HG02588 (cell line): Measurements from ENCODE around the gene RAB25.
"Not testable (repeated sequence)": the region's sequence is repeated elsewhere in the genome, so short reads cannot be mapped to it uniquely, and the experiment has no call there.

Experiments
- ATAC-seq: cut with Tn5 transposase; IDR thresholded peaks from one replicate; pipeline ENCODE4 v1.9.1; 2021; ENCODE audit warnings: mild to moderate bottlenecking, moderate library complexity; ENCODE audit not compliant: unreplicated experiment

The RAB25 gene

DNA sequence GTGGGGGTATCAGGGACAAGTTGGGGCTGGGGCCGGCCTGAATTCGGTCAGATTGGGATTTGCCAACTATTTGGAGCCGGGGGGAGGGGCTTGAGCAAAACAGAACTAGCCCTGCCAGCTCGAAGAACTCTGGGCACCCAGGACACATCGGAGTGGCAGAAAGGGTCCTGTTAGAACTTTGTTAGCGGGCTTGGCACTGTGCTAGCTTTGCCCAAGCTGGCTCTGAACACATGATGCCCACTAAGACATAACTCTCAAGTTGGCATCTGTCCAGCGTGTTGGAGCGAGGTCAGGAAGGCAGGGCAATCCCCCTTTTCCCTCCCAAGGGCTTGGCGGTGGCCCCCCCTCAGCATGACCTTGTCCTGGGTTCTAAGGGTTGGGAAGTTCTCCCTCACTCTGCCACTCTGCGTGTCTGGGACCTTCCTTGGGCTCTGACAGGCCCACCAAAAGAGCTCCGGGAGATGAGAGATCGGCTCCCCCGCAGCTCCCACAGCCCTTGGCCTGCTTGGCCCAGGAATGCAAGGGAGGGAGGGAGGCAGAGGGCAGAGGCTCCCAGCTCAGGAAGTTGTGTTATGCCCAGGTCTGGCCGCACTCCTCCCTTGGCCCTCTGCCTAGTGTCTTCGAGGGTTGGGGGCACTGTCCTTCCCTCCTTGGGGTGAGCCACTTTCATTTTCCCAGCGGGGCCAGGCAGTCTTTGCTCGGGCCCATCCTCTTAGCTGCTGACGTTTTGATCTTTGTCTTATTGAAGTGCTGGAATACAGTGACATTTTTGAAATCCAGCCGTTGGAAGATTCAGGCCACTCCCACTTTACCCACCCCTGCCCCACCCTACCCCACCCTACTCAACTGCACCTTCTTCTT is 54.8 kb downstream of the RAB25 start:
- no peak for ATAC-seq

DNA sequence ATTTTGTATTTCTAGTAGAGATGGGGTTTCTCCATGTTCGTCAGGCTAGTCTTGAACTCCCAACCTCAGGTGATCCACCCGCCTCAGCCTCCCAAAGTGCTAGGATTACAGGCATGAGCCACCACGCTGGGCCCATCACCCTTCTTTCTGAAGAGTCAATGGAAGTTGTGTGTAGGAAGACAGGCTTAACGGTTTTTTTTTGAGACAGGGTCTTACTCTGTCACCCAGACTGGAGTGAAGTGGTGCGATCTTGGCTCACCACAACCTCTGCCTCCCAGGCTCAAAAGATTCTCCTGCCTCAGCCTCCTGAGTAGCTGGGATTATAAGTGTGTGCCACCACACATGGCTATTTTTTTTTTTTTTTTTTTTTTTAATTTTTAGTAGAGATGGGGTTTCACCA is 55.8 kb downstream of the RAB25 start:
- ATAC-seq, result not testable (repeated sequence)

DNA sequence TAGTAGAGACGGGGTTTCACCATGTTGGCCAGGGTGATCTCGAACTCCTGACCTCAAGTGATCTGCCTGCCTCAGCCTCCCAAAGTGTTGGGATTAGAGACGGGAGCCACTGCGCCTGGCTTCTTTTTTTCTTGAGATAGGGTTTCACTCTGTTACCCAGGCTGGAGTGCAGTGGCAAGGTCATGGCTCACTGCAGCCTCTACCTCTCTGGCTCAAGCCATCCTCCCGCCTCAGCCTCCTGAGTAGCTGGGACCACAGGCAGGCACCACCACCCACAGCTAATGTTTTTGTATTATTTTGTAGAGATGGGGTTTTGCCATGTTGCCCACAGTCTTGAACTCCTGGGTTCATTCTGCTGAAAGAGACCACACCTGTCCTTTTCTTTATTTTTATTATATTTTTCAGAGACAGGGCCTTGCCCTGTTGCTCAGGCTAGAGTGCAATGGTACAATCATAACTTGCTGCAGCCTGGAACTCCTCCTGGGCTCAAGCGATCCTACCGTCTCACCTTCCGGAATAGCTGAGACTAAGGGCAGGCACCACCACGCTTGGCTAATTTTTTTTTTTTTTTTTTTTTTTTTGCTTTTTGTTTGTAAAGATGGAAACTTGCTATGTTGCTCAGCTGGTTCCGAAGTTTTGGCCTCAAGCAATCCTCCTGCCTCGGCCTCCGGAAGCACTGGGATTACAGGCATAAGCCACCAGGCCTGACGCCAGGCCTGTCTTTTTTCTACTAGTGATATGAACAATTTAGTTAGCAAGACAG is 56.6 kb downstream of the RAB25 start:
- ATAC-seq, result no peak

DNA sequence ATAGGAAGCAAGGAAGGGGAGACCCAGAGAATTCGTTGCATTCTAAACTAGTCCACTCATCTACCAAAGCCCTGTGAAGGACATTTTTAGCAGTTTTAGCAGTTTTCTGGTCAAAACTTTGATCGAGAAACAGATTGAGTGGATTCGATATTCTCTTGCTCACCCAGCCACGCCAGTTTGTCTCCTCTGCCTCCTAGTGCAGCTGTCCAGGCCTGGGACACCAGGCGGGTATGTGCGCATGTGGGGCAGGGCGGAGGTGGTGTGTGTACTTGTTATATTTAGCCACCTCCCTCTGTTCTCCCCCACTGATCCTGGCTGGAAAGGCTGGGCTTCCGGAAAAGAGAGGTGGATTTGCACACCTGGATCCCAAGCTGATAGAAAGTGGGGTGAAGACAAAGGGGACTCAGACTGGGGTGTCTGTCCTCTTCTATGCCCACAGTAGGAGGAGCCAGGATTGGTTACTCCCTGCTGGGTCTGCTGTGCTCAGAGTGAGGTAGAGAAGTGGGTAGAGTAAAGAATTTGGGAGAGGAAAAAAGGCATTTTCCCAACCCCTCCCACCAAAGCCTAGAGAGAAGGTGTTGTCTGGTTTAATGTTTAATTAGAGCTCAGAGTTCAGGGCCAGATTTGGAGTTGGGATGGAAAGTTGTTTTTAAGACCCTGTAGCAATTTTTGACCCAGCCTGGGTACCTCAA is 57.4 kb downstream of the RAB25 start:
- no peak for ATAC-seq

DNA sequence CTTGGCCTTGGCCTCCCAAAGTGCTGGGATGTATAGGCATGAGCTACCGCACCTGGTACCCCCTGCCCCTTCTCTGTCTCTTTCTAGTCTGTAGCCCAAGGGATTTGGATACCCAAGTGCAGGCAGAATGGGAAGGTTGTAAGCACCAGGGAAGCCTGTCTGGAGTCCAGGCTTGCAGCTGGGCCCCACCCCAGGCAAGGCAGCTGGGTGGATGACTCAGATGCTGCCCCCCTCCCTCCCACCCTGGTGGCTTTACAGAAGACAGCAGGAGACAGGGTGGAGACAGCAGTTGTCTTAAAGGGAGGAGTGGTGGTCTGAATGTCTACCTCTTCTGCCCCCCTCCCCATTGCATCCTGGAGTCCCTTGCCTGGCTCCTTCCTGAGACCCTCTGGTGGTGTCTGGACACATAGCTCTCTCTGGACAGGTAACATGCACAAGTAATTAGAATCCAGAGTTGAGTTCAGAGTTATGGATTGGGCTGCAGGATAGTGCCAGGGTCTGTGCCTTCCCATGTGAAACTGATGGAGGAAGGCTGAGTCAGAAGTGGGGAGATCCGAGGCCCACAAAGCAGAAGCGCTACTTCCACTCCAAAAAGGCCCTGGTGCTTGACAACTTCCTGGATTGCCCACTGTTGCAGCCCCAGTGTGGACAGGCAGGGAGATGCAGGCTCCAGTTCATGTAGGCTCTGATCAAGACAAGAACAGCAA is 58.7 kb downstream of the RAB25 start:
- ATAC-seq, result no peak
